ENCODE measurements around the gene MOCOS.

DNA sequence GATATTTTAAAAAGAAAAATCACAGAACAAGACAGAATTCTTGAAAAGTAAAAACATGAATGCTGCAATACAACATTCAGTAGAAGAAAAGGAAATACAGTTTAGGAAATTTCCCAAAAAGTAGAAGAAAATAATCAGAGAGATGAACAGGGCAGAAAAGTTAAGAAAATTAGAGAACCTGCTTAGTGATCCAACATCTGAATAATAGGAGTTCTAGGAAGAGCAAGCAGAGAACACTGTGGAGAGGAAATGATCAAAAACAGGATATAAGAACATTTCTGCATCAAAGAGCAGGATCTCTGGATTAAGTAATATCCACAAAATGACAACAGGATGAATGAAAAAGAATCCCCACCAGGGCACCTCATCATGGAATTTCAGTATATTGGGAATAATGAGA, 101.4 kb downstream of the MOCOS start:
- TF ChIP-seq, protein P1, sequence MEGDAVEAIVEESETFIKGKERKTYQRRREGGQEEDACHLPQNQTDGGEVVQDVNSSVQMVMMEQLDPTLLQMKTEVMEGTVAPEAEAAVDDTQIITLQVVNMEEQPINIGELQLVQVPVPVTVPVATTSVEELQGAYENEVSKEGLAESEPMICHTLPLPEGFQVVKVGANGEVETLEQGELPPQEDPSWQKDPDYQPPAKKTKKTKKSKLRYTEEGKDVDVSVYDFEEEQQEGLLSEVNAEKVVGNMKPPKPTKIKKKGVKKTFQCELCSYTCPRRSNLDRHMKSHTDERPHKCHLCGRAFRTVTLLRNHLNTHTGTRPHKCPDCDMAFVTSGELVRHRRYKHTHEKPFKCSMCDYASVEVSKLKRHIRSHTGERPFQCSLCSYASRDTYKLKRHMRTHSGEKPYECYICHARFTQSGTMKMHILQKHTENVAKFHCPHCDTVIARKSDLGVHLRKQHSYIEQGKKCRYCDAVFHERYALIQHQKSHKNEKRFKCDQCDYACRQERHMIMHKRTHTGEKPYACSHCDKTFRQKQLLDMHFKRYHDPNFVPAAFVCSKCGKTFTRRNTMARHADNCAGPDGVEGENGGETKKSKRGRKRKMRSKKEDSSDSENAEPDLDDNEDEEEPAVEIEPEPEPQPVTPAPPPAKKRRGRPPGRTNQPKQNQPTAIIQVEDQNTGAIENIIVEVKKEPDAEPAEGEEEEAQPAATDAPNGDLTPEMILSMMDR (IDR thresholded peaks at IDR 0.05) = no peak
- no peak for TF ChIP-seq POLR2A (IDR thresholded peaks at IDR 0.05)
